ENCODE measurements around the gene NR5A2. TPM values are rescaled to one million over a fixed set of nuclear protein-coding genes. Genes with fewer than 3 reads are reported as not detected.

The NR5A2 gene
- total RNA-seq, 2 donors from 2014 or later, result 0.62 to 1.7 TPM

DNA sequence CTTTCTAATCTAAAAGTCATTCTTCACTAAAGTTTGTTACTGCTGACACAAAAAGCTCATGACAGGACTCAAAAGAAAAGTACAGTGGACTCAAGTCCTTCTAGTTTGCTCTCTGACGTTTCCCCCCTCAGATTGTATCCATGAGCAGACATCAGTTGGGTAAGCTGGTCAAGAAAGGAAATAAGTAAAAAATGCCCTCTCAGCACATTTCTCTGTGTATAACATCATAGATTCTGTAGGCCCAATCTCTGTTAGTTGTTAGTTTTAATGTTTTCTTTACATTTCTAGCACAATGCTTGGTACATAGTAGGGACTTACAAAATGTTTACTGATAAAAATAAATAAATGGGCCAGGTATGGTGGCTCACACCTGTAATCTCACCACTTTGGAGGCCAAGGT is 96.8 kb downstream of the NR5A2 start:
- TF ChIP-seq, protein P1, sequence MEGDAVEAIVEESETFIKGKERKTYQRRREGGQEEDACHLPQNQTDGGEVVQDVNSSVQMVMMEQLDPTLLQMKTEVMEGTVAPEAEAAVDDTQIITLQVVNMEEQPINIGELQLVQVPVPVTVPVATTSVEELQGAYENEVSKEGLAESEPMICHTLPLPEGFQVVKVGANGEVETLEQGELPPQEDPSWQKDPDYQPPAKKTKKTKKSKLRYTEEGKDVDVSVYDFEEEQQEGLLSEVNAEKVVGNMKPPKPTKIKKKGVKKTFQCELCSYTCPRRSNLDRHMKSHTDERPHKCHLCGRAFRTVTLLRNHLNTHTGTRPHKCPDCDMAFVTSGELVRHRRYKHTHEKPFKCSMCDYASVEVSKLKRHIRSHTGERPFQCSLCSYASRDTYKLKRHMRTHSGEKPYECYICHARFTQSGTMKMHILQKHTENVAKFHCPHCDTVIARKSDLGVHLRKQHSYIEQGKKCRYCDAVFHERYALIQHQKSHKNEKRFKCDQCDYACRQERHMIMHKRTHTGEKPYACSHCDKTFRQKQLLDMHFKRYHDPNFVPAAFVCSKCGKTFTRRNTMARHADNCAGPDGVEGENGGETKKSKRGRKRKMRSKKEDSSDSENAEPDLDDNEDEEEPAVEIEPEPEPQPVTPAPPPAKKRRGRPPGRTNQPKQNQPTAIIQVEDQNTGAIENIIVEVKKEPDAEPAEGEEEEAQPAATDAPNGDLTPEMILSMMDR (conservative IDR thresholded peaks at IDR 0.05), result no peak
- no peaks in the 10 kb centered on the region for H3K9me3 Mint-ChIP-seq
- whole genome bisulfite sequencing, 2 experiments (ENCODE audit: insufficient coverage in 1 of 2, insufficient read length in 1 of 2), result 86 to 93% methylated on average over 1 of the region's 1 CpG

DNA sequence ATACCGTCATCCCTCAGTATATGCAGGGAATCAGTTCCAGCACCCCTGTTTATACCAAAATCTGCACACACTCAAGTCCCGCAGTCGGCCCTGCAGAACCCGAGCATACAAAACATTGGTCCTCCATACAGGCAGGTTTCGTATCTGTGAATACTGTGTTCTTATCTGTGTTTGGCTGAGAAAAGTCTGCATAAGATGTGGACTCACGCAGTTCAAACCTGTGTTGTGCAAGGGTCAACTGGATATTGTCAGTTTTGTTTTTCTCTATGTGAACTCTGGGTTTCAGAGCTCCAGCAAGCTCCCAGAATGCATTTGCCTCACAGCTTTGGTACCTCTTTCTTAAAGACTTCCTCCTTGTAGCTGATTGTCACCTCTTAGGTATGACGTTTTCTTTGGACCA is 100.6 kb downstream of the NR5A2 start:
- Histone ChIP-seq H3K9me3 (ENCODE audit: control insufficient read depth, low read length) (no peaks in the 10 kb centered on the region), H3K4me1 (ENCODE audit: control insufficient read depth, insufficient read depth, low read length) (peaks cover 5% of the 10 kb centered on the region), H3K36me3 (ENCODE audit: control insufficient read depth, insufficient read depth, low read length) (no peaks in the 10 kb centered on the region), H3K27me3 (ENCODE audit: control insufficient read depth, insufficient read depth, low read length, poor library complexity, severe bottlenecking) (no peaks in the 10 kb centered on the region), H3K9ac (ENCODE audit: extremely low read depth, low read length, poor library complexity, severe bottlenecking) (no peak overlapping the region), H3K27ac (ENCODE audit: low read depth, low read length) (no peak overlapping the region), H3K4me3 (ENCODE audit: low read length) (no peak overlapping the region)
- Mint-ChIP-seq H3K9me3 (no peaks in the 10 kb centered on the region), H3K27me3 (ENCODE audit: insufficient read depth) (no peaks in the 10 kb centered on the region), H3K4me1 (peaks cover 26% of the 10 kb centered on the region), H3K36me3 (ENCODE audit: low read depth) (peaks cover 2% of the 10 kb centered on the region), H3K4me3 (no peak overlapping the region), H3K27ac (no peak overlapping the region)
- TF ChIP-seq, protein P1 (conservative IDR thresholded peaks at IDR 0.05), result no peak
- WGBS, 2 experiments (ENCODE audit: insufficient coverage in 1 of 2, insufficient read length in 1 of 2), result 94 to 96% methylated on average over 5 to 7 of the region's 7 CpGs
- no peak for DNase-seq

More for the DNA sequence above, 96.8 kb downstream of the NR5A2 start:
- H3K4me1 Mint-ChIP-seq, result peaks cover 5% of the 10 kb centered on the region
- no peaks in the 10 kb centered on the region for H3K4me1 ChIP-seq (ENCODE audit: control insufficient read depth, insufficient read depth, low read length)
- no peaks in the 10 kb centered on the region for H3K27me3 ChIP-seq (ENCODE audit: control insufficient read depth, insufficient read depth, low read length, poor library complexity, severe bottlenecking)
- H3K4me3 Mint-ChIP-seq, result no peak overlapping the region
- no peak overlapping the region for H3K27ac ChIP-seq (ENCODE audit: low read depth, low read length)
- no peak for DNase-seq
- H3K27me3 Mint-ChIP-seq (ENCODE audit: insufficient read depth), result no peaks in the 10 kb centered on the region
- no peaks in the 10 kb centered on the region for H3K36me3 ChIP-seq (ENCODE audit: control insufficient read depth, insufficient read depth, low read length)
- H3K4me3 ChIP-seq (ENCODE audit: low read length), result no peak overlapping the region
- H3K27ac Mint-ChIP-seq, result no peak overlapping the region
- no peaks in the 10 kb centered on the region for H3K9me3 ChIP-seq (ENCODE audit: control insufficient read depth, low read length)
- H3K36me3 Mint-ChIP-seq (ENCODE audit: low read depth), result peaks cover 2% of the 10 kb centered on the region
- H3K9ac ChIP-seq (ENCODE audit: extremely low read depth, low read length, poor library complexity, severe bottlenecking), result no peak overlapping the region

DNA sequence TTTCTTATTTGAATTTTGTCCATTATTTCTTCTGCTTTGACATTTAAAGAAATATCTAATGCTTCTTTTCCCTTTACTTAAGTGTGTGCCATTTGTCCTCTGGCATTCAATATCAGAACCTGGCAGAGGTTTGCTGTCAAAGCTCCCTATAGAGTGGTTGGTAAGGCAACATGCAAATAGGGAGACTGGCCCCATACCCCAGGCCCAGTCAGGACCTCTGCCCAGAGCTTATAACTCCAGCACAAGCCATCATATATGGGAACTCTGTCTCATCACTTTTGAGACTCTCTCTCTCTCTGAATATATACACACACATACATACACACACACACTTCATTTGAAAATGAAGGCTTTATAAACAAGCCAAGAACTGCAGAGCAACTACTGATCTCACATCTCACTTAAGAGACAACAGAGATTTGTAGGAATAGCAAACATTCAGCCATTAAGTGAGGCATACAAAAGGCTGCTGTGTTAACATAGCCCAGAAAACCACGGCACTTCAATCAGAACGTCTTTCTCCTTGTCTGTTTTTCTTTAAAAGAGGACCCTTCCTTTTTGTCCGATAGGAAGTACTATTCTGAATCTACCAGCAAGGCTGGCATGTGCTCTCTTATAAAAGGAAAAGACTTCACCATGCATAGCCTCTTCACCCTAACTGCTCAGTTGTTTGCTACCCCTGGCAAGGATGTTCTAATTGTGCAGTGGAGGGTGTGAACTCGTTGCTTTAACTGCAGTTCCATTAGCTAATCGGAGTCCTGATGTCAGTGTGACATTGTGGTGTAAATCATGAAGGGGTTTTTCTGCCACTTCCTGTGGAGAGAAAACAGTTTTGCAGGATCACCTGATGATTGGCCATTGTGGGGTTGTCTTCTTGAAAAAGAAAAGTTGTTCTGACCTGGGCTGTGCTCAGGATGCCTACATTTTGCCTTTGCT is 101.7 kb downstream of the NR5A2 start:
- TF ChIP-seq, protein P1 (conservative IDR thresholded peaks at IDR 0.05), result no peak
- Mint-ChIP-seq H3K27me3 (ENCODE audit: insufficient read depth) (no peaks in the 10 kb centered on the region), H3K27ac (no peak overlapping the region), H3K4me1 (peaks cover 26% of the 10 kb centered on the region), H3K9me3 (no peaks in the 10 kb centered on the region), H3K36me3 (ENCODE audit: low read depth) (no peaks in the 10 kb centered on the region), H3K4me3 (no peak overlapping the region)
- H3K27me3 ChIP-seq (ENCODE audit: control insufficient read depth, insufficient read depth, low read length, poor library complexity, severe bottlenecking), result no peaks in the 10 kb centered on the region
- peak; percentile 67 for DNase-seq
- no peaks in the 10 kb centered on the region for H3K9me3 ChIP-seq (ENCODE audit: control insufficient read depth, low read length)
- H3K4me1 ChIP-seq (ENCODE audit: control insufficient read depth, insufficient read depth, low read length), result peaks cover 5% of the 10 kb centered on the region
- no peak overlapping the region for H3K9ac ChIP-seq (ENCODE audit: extremely low read depth, low read length, poor library complexity, severe bottlenecking)
- no peak overlapping the region for H3K27ac ChIP-seq (ENCODE audit: low read depth, low read length)
- WGBS, 2 experiments (ENCODE audit: insufficient coverage in 1 of 2, insufficient read length in 1 of 2), result 37 to 65% methylated on average over 5 of the region's 5 CpGs
- H3K4me3 ChIP-seq (ENCODE audit: low read length), result no peak overlapping the region
- H3K36me3 ChIP-seq (ENCODE audit: control insufficient read depth, insufficient read depth, low read length), result no peaks in the 10 kb centered on the region
